ENCODE results near the gene SMPD1.

DNA sequence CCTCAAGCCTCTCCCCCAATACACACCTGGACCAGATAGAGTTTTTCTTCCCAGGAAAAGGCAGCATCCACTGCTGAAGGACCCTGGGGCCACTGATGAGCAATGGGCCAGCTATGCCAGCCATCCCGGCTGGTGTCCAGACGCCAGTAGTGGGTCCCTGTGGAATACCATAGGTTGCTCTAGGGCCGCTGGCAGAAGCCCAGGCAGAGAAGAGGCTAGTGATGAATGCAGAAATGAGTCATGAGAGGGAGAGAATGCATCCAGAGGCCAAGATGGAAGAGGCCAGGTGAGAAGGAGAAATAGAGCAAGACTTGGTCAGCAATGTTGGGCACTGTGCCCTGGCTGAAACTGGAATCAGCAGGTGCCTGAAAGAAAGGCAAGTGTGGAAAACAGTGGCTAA is 41.6 kb downstream of the SMPD1 start:
- TF ChIP-seq POLR2A (IDR thresholded peaks at IDR 0.05), result no peak
- TF ChIP-seq, protein P1, sequence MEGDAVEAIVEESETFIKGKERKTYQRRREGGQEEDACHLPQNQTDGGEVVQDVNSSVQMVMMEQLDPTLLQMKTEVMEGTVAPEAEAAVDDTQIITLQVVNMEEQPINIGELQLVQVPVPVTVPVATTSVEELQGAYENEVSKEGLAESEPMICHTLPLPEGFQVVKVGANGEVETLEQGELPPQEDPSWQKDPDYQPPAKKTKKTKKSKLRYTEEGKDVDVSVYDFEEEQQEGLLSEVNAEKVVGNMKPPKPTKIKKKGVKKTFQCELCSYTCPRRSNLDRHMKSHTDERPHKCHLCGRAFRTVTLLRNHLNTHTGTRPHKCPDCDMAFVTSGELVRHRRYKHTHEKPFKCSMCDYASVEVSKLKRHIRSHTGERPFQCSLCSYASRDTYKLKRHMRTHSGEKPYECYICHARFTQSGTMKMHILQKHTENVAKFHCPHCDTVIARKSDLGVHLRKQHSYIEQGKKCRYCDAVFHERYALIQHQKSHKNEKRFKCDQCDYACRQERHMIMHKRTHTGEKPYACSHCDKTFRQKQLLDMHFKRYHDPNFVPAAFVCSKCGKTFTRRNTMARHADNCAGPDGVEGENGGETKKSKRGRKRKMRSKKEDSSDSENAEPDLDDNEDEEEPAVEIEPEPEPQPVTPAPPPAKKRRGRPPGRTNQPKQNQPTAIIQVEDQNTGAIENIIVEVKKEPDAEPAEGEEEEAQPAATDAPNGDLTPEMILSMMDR (IDR thresholded peaks at IDR 0.05), result no peak
